Measurements from ENCODE around the gene ACTRT2.

The ACTRT2 gene

GRCh38 chr1:3038113-3038551, 16.9 kb downstream of the ACTRT2 start:
- H3K27ac ChIP-seq: no peak overlapping the region
- no peak for TF ChIP-seq CTCF (conservative IDR thresholded peaks at IDR 0.05)

GRCh38 chr1:3038571-3039181, 17.4 kb downstream of the ACTRT2 start:
- no peak overlapping the region for H3K27ac ChIP-seq
- TF ChIP-seq CTCF (conservative IDR thresholded peaks at IDR 0.05): no peak

- no peak overlapping the region for H3K27ac ChIP-seq
- no peak for TF ChIP-seq CTCF (conservative IDR thresholded peaks at IDR 0.05)
Observed at GRCh38 chr1:3040004-3040403, 18.7 kb downstream of the ACTRT2 start.

- no peak for TF ChIP-seq CTCF (conservative IDR thresholded peaks at IDR 0.05)
- no peak overlapping the region for H3K27ac ChIP-seq
Observed at GRCh38 chr1:3042481-3042880, 21.2 kb downstream of the ACTRT2 start.

GRCh38 chr1:3049164-3049563, 27.9 kb downstream of the ACTRT2 start:
- no peak for TF ChIP-seq CTCF (conservative IDR thresholded peaks at IDR 0.05)
- H3K27ac ChIP-seq: no peak overlapping the region

GRCh38 chr1:3049905-3050304, 28.6 kb downstream of the ACTRT2 start:
- no peak overlapping the region for H3K27ac ChIP-seq
- TF ChIP-seq CTCF (conservative IDR thresholded peaks at IDR 0.05): no peak

- TF ChIP-seq CTCF (conservative IDR thresholded peaks at IDR 0.05): no peak
Observed at GRCh38 chr1:3050603-3051002, 29.3 kb downstream of the ACTRT2 start.

More at GRCh38 chr1:3050603-3051002, 29.3 kb downstream of the ACTRT2 start:
- H3K27ac ChIP-seq: no peak overlapping the region

Measured in VCaP (cell line).